ENCODE measurements around the gene PKM. TPM values are rescaled to one million over a fixed set of nuclear protein-coding genes. Genes with fewer than 3 reads are reported as not detected.
A peak's percentile ranks its signal among the peaks of the same experiment; 100 is the strongest.

PKM gene
- total RNA-seq, 1 experiment from 2014 or later: 1,026 TPM

DNA sequence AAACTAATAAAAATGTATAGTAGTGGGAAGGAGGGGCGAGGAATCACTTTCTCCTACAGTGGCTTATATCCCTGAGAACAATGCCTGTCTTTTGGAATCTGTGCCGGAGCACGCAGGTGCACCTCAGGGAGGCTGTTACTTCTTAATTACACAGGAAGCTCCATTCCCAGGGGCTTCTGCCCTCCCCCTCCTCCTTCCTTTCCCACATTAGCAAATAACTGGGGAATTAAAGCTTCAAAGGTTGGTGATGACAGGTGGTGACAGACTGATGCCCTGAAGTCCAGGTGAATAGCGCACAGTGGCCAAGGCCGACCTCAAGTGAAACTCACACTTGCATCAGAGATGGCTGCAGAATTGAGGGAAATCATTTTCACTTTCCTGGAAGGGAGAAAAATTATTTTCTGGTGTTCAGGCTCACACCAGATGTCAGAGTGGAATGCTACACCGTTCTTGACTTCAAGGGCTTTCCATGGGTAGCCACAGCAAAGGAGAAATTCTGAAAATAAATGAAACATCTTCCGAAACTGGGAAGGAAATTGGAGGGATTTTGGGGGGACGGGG lies 37.1 kb downstream of the PKM start:
- Mint-ChIP-seq H3K27ac (peak overlapping the region in 2 of 3 experiments; percentile 44 to 77; a peak in 2 of 7 replicates), H3K9me3 (no peaks in the 10 kb centered on the region), H3K27me3 (ENCODE audit: low read depth) (peaks cover 33% of the 10 kb centered on the region), H3K4me3 (peak overlapping the region in 1 of 2 experiments; percentile 32; a peak in 1 of 5 replicates), H3K36me3 (ENCODE audit: insufficient read depth in 1 of 3, low read depth in 3 of 3) (peaks cover 5 to 11% (median 8%) of the 10 kb centered on the region in 3 experiments), H3K4me1 (peaks cover 19 to 20% of the 10 kb centered on the region in 2 experiments)
- H2AK5ac ChIP-seq (ENCODE audit: insufficient read length, low read length): no peak overlapping the region
- no peaks in the 10 kb centered on the region; the same call in 1 of the 2 replicates for H3K4me1 ChIP-seq (ENCODE audit: insufficient read depth, low read length)
- peak overlapping the region; percentile 24 for H3K4me2 ChIP-seq (ENCODE audit: insufficient read depth, insufficient read length, low read length)
- no peaks in the 10 kb centered on the region for H4K20me1 ChIP-seq (ENCODE audit: control insufficient read depth, insufficient read depth, insufficient read length)
- no peaks in the 10 kb centered on the region for H3K9me3 ChIP-seq (ENCODE audit: control insufficient read depth, low read depth, low read length)
- TF ChIP-seq, protein P1, sequence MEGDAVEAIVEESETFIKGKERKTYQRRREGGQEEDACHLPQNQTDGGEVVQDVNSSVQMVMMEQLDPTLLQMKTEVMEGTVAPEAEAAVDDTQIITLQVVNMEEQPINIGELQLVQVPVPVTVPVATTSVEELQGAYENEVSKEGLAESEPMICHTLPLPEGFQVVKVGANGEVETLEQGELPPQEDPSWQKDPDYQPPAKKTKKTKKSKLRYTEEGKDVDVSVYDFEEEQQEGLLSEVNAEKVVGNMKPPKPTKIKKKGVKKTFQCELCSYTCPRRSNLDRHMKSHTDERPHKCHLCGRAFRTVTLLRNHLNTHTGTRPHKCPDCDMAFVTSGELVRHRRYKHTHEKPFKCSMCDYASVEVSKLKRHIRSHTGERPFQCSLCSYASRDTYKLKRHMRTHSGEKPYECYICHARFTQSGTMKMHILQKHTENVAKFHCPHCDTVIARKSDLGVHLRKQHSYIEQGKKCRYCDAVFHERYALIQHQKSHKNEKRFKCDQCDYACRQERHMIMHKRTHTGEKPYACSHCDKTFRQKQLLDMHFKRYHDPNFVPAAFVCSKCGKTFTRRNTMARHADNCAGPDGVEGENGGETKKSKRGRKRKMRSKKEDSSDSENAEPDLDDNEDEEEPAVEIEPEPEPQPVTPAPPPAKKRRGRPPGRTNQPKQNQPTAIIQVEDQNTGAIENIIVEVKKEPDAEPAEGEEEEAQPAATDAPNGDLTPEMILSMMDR (conservative IDR thresholded peaks at IDR 0.05): no peak
- H2BK20ac ChIP-seq (ENCODE audit: low read depth, low read length, poor library complexity, severe bottlenecking): no peak overlapping the region
- H3K79me1 ChIP-seq (ENCODE audit: insufficient read depth, low read depth, low read length, poor library complexity, severe bottlenecking): no peaks in the 10 kb centered on the region
- no peak overlapping the region for H4K91ac ChIP-seq (ENCODE audit: insufficient read length, low read depth, low read length)
- H2AFZ ChIP-seq (ENCODE audit: low read length): no peak overlapping the region
- no peak overlapping the region for H4K8ac ChIP-seq (replicated peaks; ENCODE audit: insufficient read length, low read depth, low read length)
- H3K18ac ChIP-seq (ENCODE audit: insufficient read length, low read depth, low read length): no peak overlapping the region
- H3K14ac ChIP-seq (ENCODE audit: insufficient read depth, low read length): no peak overlapping the region
- peaks cover 7% of the 10 kb centered on the region; the same call in 1 of the 2 replicates for H3K27me3 ChIP-seq (ENCODE audit: insufficient read depth, low read length)
- H4K5ac ChIP-seq (ENCODE audit: insufficient read length, low read depth, low read length): no peak overlapping the region
- no peak overlapping the region for H3K27ac ChIP-seq (ENCODE audit: insufficient read length, low read depth, low read length)
- no peaks in the 10 kb centered on the region for H3K79me2 ChIP-seq (ENCODE audit: insufficient read depth, low read length)
- H2BK5ac ChIP-seq (ENCODE audit: insufficient read length, low read length): no peak overlapping the region
- H2BK15ac ChIP-seq (ENCODE audit: low read depth, low read length): no peak overlapping the region
- DNase-seq: no peak
- WGBS (ENCODE audit: extremely low coverage, insufficient read length, low lambda C conversion rate): no CpG with 5 or more reads among the region's 8 CpGs
- H3K23ac ChIP-seq (ENCODE audit: insufficient read length, low read depth, low read length): no peak overlapping the region
- no peak overlapping the region for H3K9ac ChIP-seq (ENCODE audit: extremely low read depth, insufficient read length, low read length)
- H2BK120ac ChIP-seq (ENCODE audit: low read depth, low read length, poor library complexity, severe bottlenecking): no peak overlapping the region
- no peak overlapping the region for H3T11ph ChIP-seq (ENCODE audit: low read length)
- no peak overlapping the region for H3K4ac ChIP-seq (ENCODE audit: low read depth, low read length)
- H2BK12ac ChIP-seq (ENCODE audit: insufficient read length, low read depth, low read length): no peak overlapping the region
- no peak overlapping the region for H3K56ac ChIP-seq (ENCODE audit: insufficient read length, low read depth, low read length)
- peaks cover 11% of the 10 kb centered on the region for H3K23me2 ChIP-seq (ENCODE audit: insufficient read length, low read depth, low read length, poor library complexity, severe bottlenecking)
